GM18502 (cell line): ENCODE data around the gene CLEC12A.
"Not testable (repeated sequence)": the region's sequence is repeated elsewhere in the genome, so short reads cannot be mapped to it uniquely, and the experiment has no call there.

Experiments used
- ATAC-seq: cut with Tn5 transposase; IDR thresholded peaks from one replicate; pipeline ENCODE4 v1.9.1; 2021; ENCODE audit warnings: mild to moderate bottlenecking; ENCODE audit not compliant: unreplicated experiment, poor library complexity

CLEC12A gene

DNA sequence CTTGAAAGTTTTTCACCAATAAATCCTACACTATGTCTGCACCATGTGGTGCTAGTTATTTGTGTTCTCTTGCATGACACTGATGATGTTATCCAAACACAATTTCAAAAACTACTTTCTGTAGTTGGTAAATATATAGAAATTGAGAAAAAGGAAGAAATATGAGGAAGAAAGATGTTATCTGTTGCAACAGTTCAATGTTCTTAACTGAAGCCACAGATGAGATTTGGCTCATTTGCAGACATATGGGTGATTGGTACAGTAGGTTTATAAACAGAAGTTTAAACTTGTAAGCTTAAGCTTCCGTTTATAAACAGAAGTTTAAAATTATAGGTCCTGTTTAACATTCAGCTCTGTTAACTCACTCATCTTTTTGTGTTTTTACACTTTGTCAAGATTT lies at the start of gene CLEC12A:
Gene CLEC12A, plus strand, starts transcription at position 229 of the 400 bp plus-strand sequence. CDS start 188 bp downstream, outside the sequence.
- no peak for ATAC-seq

DNA sequence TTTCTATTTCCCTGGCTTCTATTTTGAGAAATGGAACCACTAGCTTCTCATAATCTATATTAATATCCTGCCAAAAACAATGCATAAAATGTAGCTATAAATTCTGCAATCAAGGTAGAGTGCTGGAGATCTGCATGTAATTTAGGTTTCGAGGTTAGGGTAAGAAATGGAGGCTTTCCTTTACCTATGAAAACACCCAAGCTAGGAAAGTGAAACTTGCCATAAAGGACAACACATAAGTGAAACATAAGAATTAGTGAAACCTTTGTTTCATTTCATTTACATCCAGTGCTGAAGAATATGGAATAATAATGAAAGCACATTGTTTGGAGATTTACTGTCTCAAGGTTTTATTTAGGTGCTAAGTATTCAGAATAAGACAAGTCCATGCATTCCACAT lies 48.8 kb upstream of the CLEC12A start:
- ATAC-seq, result no peak

DNA sequence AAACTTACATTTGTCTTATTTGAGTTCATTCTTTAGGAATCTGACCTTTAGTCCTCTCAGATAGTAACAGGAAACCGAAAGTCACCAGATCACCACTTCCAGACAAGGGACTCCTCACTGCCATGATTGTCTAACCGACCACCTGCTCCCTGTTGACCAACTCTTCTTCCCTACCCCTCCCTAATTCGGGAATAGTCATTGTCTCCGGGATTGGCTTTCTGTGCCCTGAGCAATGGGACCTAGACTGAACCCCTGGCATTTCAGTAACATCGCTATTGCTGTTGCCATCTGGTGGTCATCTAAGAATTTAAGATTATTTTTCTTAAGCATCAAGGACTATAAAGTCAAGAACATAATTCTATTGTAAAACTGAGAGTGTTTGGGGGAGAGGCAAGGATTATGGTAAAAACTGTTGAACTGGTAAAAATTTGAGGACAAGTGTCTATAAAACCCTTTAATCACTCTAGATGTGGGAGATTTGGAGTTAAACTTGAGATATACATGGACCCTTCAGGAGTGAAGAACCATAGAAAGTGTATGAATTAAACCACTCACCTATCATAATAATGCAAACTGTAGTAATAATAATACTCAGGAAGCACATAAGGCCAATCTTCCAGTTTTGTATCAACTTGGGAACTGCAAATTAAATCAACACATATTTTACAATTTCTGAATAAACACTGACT lies 45.4 kb upstream of the CLEC12A start:
- ATAC-seq, result no peak

- ATAC-seq, result no peak
Observed at GRCh38 chr12:9926876-9927275, 44.3 kb upstream of the CLEC12A start.

GRCh38 chr12:9928607-9929006 lies 42.6 kb upstream of the CLEC12A start:
- ATAC-seq, result no peak

GRCh38 chr12:9931245-9931644 lies 40.0 kb upstream of the CLEC12A start:
- ATAC-seq, result no peak

GRCh38 chr12:9932270-9932669 lies 38.9 kb upstream of the CLEC12A start, which contains the start of gene CLEC2A:
Gene CLEC2A, minus strand, starts transcription at chr12:9932370. Its CDS starts 41 bp downstream, at chr12:9932329.
- no peak for ATAC-seq

DNA sequence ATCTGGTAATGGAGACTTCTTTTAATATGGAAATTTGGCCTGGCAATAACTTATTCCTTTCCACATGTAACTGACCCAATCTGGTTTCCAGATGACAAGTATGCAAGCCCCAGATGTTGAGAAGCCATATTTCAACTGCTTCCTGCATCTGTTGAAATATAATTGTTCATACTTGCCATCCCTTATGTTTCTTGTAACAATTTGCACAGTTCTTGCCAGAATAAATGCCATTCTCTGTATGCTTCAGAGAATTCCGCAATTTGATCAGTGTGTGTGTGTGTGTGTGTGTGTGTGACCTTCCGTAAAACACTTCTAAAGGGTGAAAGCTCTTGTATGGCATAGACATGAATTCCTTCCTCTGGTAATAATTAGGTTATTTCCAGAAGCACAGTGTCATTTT lies 37.3 kb upstream of the CLEC12A start:
- no peak for ATAC-seq

DNA sequence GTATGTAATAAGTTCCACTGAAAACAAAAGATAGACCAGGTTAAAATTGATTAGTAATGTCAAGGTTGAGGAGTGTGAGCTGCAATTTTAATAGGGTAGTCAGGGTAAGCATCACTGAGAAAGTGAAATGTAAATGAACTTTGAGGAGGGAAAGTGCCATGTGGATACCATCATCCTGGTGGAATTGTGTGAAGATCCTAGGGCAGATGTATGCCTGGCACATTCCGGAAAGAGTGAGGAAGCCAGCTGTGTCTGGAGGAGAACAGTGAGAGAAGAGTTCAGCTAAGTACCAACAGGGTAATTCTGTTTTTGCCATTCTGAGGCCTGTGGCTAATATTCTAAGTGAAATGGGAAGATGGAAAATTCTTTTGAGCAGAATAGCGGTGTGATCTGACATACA lies 36.2 kb upstream of the CLEC12A start:
- no peak for ATAC-seq

DNA sequence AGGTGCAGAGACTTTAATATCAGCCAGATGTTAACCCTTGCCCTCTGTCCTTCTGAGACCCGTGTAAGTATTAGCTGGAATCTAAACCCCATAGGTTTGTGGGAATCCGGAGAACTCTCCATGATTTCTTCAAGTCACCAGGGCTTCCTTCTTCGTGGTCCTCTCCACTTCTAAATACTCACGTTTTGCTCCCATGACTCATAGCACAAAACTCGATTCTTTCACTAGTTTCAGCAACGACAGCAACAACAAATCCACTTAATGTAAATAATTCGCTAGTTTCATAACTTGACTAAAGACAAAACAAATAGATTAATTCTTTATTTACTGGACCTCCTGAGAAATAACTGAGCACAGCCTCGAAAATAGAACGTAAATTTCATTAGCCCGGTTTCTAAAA lies 34.6 kb upstream of the CLEC12A start:
- ATAC-seq, result no peak

GRCh38 chr12:9940375-9940774 lies 30.8 kb upstream of the CLEC12A start:
- ATAC-seq, result no peak

- no peak for ATAC-seq
Observed at GRCh38 chr12:9941838-9942237, 29.4 kb upstream of the CLEC12A start.

- ATAC-seq, result no peak
Observed at GRCh38 chr12:9943240-9943639, 28.0 kb upstream of the CLEC12A start.

DNA sequence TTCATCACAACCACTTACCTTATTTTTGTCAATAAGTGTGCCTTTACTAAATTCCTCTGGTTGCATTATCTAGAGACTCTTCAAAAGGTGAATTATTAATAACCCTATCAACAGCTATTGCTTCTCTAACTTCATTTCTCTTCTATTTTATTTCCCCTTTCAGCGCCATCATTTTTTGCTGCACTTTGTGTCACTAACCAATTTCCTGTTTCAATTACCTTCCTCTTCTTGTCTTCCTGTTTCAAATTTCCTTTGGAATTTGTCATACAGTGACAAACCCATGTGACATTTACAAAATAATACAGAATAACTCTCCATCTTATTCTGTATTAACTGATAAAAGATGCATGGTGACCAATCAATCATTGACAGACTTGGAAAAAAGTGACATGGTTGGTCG lies 26.8 kb upstream of the CLEC12A start:
- no peak for ATAC-seq

DNA sequence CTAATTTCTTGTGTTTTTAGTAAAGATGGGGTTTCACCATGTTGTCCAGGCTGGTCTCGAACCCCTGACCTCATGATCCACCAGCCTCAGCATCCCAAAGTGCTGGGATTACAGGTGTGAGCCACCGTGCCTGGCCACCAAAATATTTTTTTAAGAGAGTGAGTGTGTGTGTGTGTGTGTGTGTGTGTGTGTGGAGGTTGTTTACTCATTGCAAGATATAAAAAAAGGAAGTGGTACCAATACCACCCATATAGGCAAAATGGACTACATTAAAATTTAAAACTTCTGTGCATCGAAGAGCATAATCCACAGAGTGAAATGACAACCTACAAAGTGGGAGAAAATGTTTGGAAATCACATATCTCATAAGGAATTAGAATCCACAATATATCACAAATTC lies 23.5 kb upstream of the CLEC12A start:
- ATAC-seq, result no peak

DNA sequence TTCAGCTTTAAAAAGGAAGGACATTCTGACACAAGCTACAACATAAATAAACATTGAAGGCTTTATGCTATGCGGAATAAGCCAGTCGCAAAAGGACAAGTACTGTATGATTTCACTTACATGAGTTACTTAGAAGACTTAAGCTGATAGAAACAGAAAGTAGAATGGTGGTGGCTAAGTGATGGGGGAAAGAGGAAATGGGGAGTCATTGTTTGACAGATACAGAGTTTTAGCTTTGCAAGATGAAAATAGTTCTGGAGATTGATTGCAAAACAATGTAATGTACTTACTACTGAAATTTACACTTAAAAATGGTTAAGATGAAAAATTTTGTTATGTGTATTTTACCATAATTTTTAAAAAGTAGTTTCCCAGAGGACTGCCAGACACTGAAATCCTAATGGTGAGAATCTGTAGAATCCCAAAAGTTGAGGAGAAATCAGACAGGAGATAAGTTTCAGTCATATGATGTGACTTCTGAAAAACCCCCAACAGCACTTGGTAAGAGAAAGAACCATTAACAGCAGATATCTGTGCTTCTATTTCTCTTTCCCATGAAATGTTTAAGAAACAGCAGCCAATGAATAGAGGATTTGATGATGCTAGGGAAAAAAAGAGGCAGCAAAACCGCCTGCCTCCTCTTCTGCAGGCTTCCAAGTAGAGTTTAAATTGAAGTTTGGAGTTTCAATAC lies 22.5 kb upstream of the CLEC12A start:
- peak; percentile 95 for ATAC-seq

DNA sequence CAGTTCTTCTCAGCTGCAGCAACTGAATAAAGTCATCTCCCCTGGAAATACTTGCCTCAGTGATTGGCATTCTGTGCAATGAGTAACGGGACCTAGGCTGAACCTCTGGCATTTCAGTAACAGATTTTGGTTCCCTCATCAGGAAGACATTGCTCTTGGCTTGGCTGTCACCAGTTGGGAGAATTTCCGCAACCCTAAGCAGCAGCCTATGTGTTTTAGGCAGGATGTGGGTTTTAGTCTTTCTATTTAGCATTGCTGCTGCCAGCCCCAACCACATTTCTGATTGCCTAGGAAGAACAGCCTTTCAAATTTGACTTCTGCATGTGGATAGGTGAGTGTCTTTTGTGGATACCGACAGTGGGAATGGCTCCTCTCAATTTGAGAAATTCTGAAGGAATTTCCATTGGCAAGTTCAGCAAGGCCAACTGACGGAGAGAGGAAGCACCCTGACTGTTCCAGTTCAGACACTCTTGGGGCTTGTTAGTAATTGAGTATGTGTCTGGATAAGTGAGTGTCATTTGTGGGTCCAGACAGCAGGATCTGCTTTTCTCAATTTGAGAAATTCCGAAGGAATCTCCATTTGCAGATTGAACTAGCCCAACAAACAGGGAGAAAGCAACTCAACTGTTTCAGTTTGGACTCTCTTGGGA lies 20.1 kb upstream of the CLEC12A start:
- peak; percentile 36 for ATAC-seq

GRCh38 chr12:9952954-9953729 lies 18.1 kb upstream of the CLEC12A start:
- not testable (repeated sequence) for ATAC-seq

- ATAC-seq, result no peak
Observed at GRCh38 chr12:9957834-9958233, 13.4 kb upstream of the CLEC12A start.

GRCh38 chr12:9960590-9960989 lies 10.6 kb upstream of the CLEC12A start:
- no peak for ATAC-seq

DNA sequence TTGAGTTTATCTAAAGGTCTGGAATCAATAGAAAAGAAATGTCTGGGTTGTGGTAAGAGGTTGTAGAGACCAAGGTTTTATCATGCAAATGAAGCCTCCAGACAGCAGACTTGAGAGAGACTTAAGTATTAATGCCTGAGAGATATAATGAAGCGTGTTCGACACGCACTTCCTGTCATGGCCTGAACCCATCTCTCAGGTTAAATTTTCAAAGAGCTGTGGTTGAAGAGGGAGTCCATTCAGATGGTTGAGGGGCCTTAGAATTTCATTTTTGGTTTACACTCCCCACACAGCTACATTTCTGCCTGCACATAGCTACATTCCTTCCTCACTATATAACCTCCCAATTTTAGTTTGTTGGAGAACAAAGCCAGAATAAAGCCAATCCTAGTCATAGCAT lies 10.1 kb upstream of the CLEC12A start:
- peak; percentile 82 for ATAC-seq
